Stomach (tissue), 9 donors: Measurements from ENCODE around the gene SNX3. TPM values are rescaled to one million over a fixed set of nuclear protein-coding genes. Genes with fewer than 3 reads are reported as not detected.

Source experiments
- DNase-seq, 2 donors: peaks; one replicate each; pipeline versions ENCODE4 v3.0.0 to v3.0.0-alpha.2; 2013 to 2019
- H3K27ac ChIP-seq, 5 donors: fragments of 200-600 bp in 4 of 5; sonication (generic) in 4 of 5; one replicate each; pipeline ENCODE4 v1.5.1; 2013 to 2019; ENCODE audit warnings: mild to moderate bottlenecking in 1 of 5, moderate library complexity in 1 of 5
- H3K27me3 ChIP-seq, 3 donors: fragments of 200-600 bp; sonication (generic); one replicate each; pipeline ENCODE4 v1.5.1; 2017 to 2019; ENCODE audit warnings: mixed run types in 1 of 3
- H3K36me3 ChIP-seq, 4 donors: fragments of 200-600 bp; sonication (generic); 1 replicate in 3 of 4; 2 replicates in 1 of 4; pipeline ENCODE4 v1.5.1; 2016 to 2019
- H3K4me1 ChIP-seq, 4 donors: fragments of 200-600 bp; sonication (generic); one replicate each; pipeline ENCODE4 v1.5.1; 2016 to 2019
- H3K4me3 ChIP-seq, 4 donors: fragments of 200-600 bp; sonication (generic) in 3 of 4; one replicate each; pipeline ENCODE4 v1.5.1; 2016 to 2019; ENCODE audit warnings: mild to moderate bottlenecking in 1 of 4
- H3K9me3 ChIP-seq, 4 donors: fragments of 200-600 bp; sonication (generic); one replicate each; pipeline ENCODE4 v1.5.1; 2016 to 2019
- CTCF ChIP-seq, 7 experiments: fragments of 450-650 bp in 4 of 7; fragments of 200-600 bp in 3 of 7; sonication (generic) in 3 of 7; IDR thresholded peaks; one replicate each; pipeline ENCODE4 v1.5.1; 2016 to 2019; ENCODE audit warnings: antibody characterized with exemption in 7 of 7, control low read depth in 2 of 7, mild to moderate bottlenecking in 1 of 7
- EP300 ChIP-seq: sonication (generic); formaldehyde crosslinking; IDR thresholded peaks from one replicate; pipeline ENCODE4 v1.6.1; 2017; ENCODE audit warnings: antibody characterized with exemption
- POLR2A ChIP-seq, 4 donors: fragments of 450-650 bp; IDR thresholded peaks; one replicate each; pipeline ENCODE4 v1.6.1; 2016; ENCODE audit warnings: antibody characterized with exemption in 4 of 4, control low read depth in 2 of 4, mild to moderate bottlenecking in 1 of 4, moderate library complexity in 1 of 4
- POLR2AphosphoS5 ChIP-seq, 3 donors: sonication (generic); formaldehyde crosslinking; IDR thresholded peaks; one replicate each; pipeline ENCODE4 v1.6.1; 2016; ENCODE audit warnings: antibody characterized with exemption in 3 of 3
- WGBS, 5 donors: extraction: QIAGEN DNeasy Blood & Tissue Kit in 3 of 5; methylation state at CpG; one replicate each; pipeline versions ENCODE4 v1.1.5 to v1.1.7; 2013 to 2018; 5-methylcytosine and 5-hydroxymethylcytosine counted together
- intact Hi-C: fragments of 100-400 bp; cut with DNase I; formaldehyde crosslinking; loops from one replicate; pipeline ENCODE4 v1.15.1; 2023; ENCODE audit warnings: low total_unique reads
- polyA plus RNA-seq, 3 donors: library from polyadenylated mRNA; stranded (reverse); fragments of 200-250 nt; gene quantifications; one replicate each; pipeline ENCODE4 v1.2.3, GENCODE V29; 2013
- total RNA-seq, 5 donors: library from RNA; depleted of rRNA; stranded (reverse); fragments of >200 nt; gene quantifications; one replicate each; pipeline versions ENCODE4 v1.1.0 to v1.2.3, GENCODE V29; 2014 to 2016
- donor health status: healthy with polysubstance abuse.
- donor health status: Bipolar disorder and iron deficiency.
- donor health status: healthy.

Gene SNX3
- total and polyA plus RNA-seq, 8 donors, result 46.1 to 199 (median 144) TPM

GRCh38 chr6:108211671-108212070 is 49.2 kb downstream of the SNX3 start:
- WGBS, 5 donors, result 41 to 66% (median 49%) methylated on average over 2 of the region's 2 CpGs
- DNase-seq, result peak in 1 of 2 donors; percentile 55
- Histone ChIP-seq H3K27me3 (no peaks in the 10 kb centered on the region), H3K9me3 (no peaks in the 10 kb centered on the region), H3K27ac (no peak overlapping the region), H3K4me1 (peaks cover 0 to 3% (median 0%) of the 10 kb centered on the region in 4 donors), H3K36me3 (peaks cover 0 to 81% (median 63%) of the 10 kb centered on the region in 4 donors), H3K4me3 (no peak overlapping the region)
- no peak for TF ChIP-seq POLR2AphosphoS5 (IDR thresholded peaks at IDR 0.05)
- no peak for TF ChIP-seq CTCF (IDR thresholded peaks at IDR 0.05)
- no peak for TF ChIP-seq EP300
- no peak for TF ChIP-seq POLR2A (IDR thresholded peaks at IDR 0.05)
- intact Hi-C loops, result no loop called here

- intact Hi-C loops, result no loop called here
- no peak overlapping the region for H3K4me3 ChIP-seq
- no peaks in the 10 kb centered on the region for H3K9me3 ChIP-seq
- no peak for TF ChIP-seq POLR2A (IDR thresholded peaks at IDR 0.05)
- no peak for TF ChIP-seq CTCF (IDR thresholded peaks at IDR 0.05)
- no peak for TF ChIP-seq EP300
- TF ChIP-seq POLR2AphosphoS5 (IDR thresholded peaks at IDR 0.05), result no peak
- peaks cover 0 to 3% (median 0%) of the 10 kb centered on the region in 4 donors for H3K4me1 ChIP-seq
- H3K27ac ChIP-seq, result no peak overlapping the region
- 88 to 96% (median 95%) methylated on average over 2 of the region's 2 CpGs for WGBS, 5 donors
- H3K36me3 ChIP-seq, result peaks cover 0 to 73% (median 56%) of the 10 kb centered on the region in 4 donors
- H3K27me3 ChIP-seq, result no peaks in the 10 kb centered on the region
- no peak for DNase-seq
Observed at GRCh38 chr6:108210556-108210955, 50.3 kb downstream of the SNX3 start.

- Histone ChIP-seq H3K4me1 (peaks cover 0 to 3% (median 0%) of the 10 kb centered on the region in 4 donors), H3K4me3 (no peak overlapping the region), H3K27ac (no peak overlapping the region), H3K36me3 (peaks cover 0 to 65% (median 49%) of the 10 kb centered on the region in 4 donors), H3K27me3 (no peaks in the 10 kb centered on the region), H3K9me3 (no peaks in the 10 kb centered on the region)
- TF ChIP-seq CTCF (IDR thresholded peaks at IDR 0.05) (no peak), EP300 (no peak), POLR2AphosphoS5 (IDR thresholded peaks at IDR 0.05) (no peak), POLR2A (IDR thresholded peaks at IDR 0.05) (no peak)
- no peak for DNase-seq
- intact Hi-C loops, result no loop called here
- 90 to 98% (median 93%) methylated on average over 5 of the region's 5 CpGs for WGBS, 5 donors
Observed at GRCh38 chr6:108209738-108210137, 51.1 kb downstream of the SNX3 start.

GRCh38 chr6:108207013-108207412 is 53.8 kb downstream of the SNX3 start:
- no peak for TF ChIP-seq POLR2AphosphoS5 (IDR thresholded peaks at IDR 0.05)
- no peak for TF ChIP-seq CTCF (IDR thresholded peaks at IDR 0.05)
- no peak for TF ChIP-seq EP300
- TF ChIP-seq POLR2A (IDR thresholded peaks at IDR 0.05), result no peak
- intact Hi-C loops, result no loop called here
- 91 to 97% (median 94%) methylated on average over 4 of the region's 4 CpGs for WGBS, 5 donors

More at GRCh38 chr6:108207013-108207412, 53.8 kb downstream of the SNX3 start:
- no peak for DNase-seq
- peaks cover 0 to 48% (median 40%) of the 10 kb centered on the region in 4 donors for H3K36me3 ChIP-seq
- H3K9me3 ChIP-seq, result no peaks in the 10 kb centered on the region
- H3K4me3 ChIP-seq, result no peak overlapping the region
- H3K4me1 ChIP-seq, result peaks cover 0 to 3% (median 0%) of the 10 kb centered on the region in 4 donors
- H3K27me3 ChIP-seq, result no peaks in the 10 kb centered on the region
- no peak overlapping the region for H3K27ac ChIP-seq
